HG02840 (cell line): ENCODE results near the gene PSMC6.

ENCODE experiments used
- ATAC-seq: cut with Tn5 transposase; IDR thresholded peaks from one replicate; pipeline ENCODE4 v1.9.1; 2021; ENCODE audit warnings: mild to moderate bottlenecking, moderate library complexity, moderate number of reproducible peaks; ENCODE audit not compliant: unreplicated experiment, low FRiP score

Gene PSMC6

DNA sequence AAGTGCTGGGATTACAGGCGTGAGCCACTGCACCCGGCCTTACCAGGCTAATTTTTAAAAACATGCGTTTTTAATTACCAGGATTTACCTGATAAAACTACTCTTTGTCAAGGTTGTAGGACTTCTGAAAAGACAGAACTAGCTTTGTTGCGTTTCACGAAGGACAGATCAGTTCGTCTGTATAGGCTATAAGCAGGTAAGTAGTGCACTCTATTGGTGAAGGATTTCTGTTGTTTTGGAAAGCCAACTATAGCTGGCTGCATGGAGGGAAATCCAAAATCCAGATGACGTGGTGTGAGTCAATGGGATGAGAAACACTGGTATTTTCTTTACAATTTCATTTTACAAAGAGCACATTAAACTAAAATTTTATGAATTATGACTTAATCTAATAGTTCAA is 69.8 kb downstream of the PSMC6 start:
- ATAC-seq, result no peak
